HL-60 (cell line): Measurements from ENCODE around the gene DNAH17.

Experiments used
- DNase-seq, 2 experiments: peaks; one replicate each; pipeline ENCODE4 v3.0.0-alpha.2; 2010 to 2020; ENCODE audit warnings: low read depth in 1 of 2, low spot score in 1 of 2
- H3K27ac ChIP-seq: fragments of 250-450 bp; sonication (Bioruptor Pico); replicated peaks from 2 replicates; pipeline ENCODE4 v1.5.1; 2020; ENCODE audit warnings: mild to moderate bottlenecking, moderate library complexity
- H3K27me3 ChIP-seq: fragments of 250-450 bp; sonication (Bioruptor Pico); 2 replicates; pipeline ENCODE4 v1.5.1; 2021; ENCODE audit warnings: mild to moderate bottlenecking, moderate library complexity; ENCODE audit not compliant: insufficient read depth, poor library complexity, severe bottlenecking
- H3K4me3 ChIP-seq: replicated peaks from 2 replicates; pipeline ENCODE4 v1.5.1; 2011; ENCODE audit warnings: mild to moderate bottlenecking, control low read depth, low read length; ENCODE audit not compliant: insufficient read depth
- GABPA ChIP-seq: IDR thresholded peaks from 2 replicates; pipeline ENCODE4 v1.6.1; 2012; ENCODE audit warnings: low read depth
- POLR2AphosphoS5 ChIP-seq: IDR thresholded peaks from 2 replicates; pipeline ENCODE4 v1.6.1; 2012; ENCODE audit warnings: low read depth
- REST ChIP-seq: IDR thresholded peaks from 2 replicates; pipeline ENCODE4 v1.6.1; 2012; ENCODE audit warnings: low read depth; ENCODE audit not compliant: insufficient replicate concordance
- SPI1 ChIP-seq: IDR thresholded peaks from 2 replicates; pipeline ENCODE4 v1.6.1; 2012; ENCODE audit warnings: low read depth, mild to moderate bottlenecking, borderline replicate concordance
- TF ChIP-seq, protein P1 (sequence below): IDR thresholded peaks from one replicate; pipeline ENCODE4 v1.5.1; 2011; ENCODE audit warnings: low read length, control low read depth, inconsistent platforms; ENCODE audit not compliant: insufficient read depth

The DNAH17 gene

GRCh38 chr17:78409191-78409928 lies 167.8 kb downstream of the DNAH17 start:
- Histone ChIP-seq H3K27ac (no peak overlapping the region), H3K27me3 (no peaks in the 10 kb centered on the region), H3K4me3 (no peak overlapping the region)
- TF ChIP-seq POLR2AphosphoS5: no peak
- TF ChIP-seq, protein P1, sequence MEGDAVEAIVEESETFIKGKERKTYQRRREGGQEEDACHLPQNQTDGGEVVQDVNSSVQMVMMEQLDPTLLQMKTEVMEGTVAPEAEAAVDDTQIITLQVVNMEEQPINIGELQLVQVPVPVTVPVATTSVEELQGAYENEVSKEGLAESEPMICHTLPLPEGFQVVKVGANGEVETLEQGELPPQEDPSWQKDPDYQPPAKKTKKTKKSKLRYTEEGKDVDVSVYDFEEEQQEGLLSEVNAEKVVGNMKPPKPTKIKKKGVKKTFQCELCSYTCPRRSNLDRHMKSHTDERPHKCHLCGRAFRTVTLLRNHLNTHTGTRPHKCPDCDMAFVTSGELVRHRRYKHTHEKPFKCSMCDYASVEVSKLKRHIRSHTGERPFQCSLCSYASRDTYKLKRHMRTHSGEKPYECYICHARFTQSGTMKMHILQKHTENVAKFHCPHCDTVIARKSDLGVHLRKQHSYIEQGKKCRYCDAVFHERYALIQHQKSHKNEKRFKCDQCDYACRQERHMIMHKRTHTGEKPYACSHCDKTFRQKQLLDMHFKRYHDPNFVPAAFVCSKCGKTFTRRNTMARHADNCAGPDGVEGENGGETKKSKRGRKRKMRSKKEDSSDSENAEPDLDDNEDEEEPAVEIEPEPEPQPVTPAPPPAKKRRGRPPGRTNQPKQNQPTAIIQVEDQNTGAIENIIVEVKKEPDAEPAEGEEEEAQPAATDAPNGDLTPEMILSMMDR: no peak
- no peak for TF ChIP-seq GABPA
- TF ChIP-seq SPI1: no peak
- TF ChIP-seq REST: no peak
- DNase-seq: no peak

- H3K4me3 ChIP-seq: no peak overlapping the region
- H3K27ac ChIP-seq: no peak overlapping the region
- DNase-seq: no peak
- TF ChIP-seq POLR2AphosphoS5 (no peak), SPI1 (no peak), REST (no peak), GABPA (no peak)
- TF ChIP-seq, protein P1: no peak
- H3K27me3 ChIP-seq: no peaks in the 10 kb centered on the region
Observed at GRCh38 chr17:78408476-78409050, 168.6 kb downstream of the DNAH17 start.

DNA sequence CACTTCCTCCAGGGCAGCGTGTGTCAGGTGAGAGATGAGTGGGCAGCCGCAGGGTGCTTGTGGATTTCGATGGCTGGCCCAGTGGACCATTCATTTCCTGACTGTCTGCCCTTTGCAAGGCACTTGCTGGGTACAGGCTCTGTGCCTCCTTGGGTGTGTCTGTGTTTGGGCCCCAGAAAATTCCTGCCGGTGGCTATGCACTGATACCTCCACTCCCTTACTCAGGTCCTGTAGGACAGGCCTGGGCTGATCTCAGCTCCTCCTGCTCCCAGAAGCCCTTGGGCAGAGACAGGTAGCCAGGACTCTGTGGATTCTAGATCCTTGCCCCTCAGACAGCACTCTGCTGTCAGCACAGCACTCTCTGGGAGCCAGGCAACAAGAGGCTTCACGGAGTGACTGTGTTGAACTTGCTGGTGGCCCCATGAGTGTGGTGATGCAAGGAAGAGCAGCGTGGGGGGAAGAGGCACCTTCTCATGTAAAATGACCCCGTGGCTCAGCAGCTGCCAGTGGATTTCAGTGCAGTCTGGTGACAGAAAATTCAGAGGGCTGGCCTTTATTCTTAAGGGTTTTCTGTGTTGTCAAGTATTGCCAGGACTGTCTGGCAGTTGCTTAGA lies 169.7 kb downstream of the DNAH17 start:
- H3K27me3 ChIP-seq: no peaks in the 10 kb centered on the region
- no peak for DNase-seq
- TF ChIP-seq POLR2AphosphoS5: no peak
- TF ChIP-seq, protein P1: no peak
- TF ChIP-seq GABPA: no peak
- no peak for TF ChIP-seq SPI1
- TF ChIP-seq REST: no peak
- H3K27ac ChIP-seq: no peak overlapping the region
- H3K4me3 ChIP-seq: no peak overlapping the region
